LNCAP (cell line): ENCODE measurements around the gene LRRC25.

Experiments
- TF ChIP-seq, protein P1 (sequence below): fragments of 450-650 bp; IDR thresholded peaks from 2 replicates; pipeline ENCODE4 v1.5.1; 2017; ENCODE audit warnings: mild to moderate bottlenecking

Gene LRRC25

DNA sequence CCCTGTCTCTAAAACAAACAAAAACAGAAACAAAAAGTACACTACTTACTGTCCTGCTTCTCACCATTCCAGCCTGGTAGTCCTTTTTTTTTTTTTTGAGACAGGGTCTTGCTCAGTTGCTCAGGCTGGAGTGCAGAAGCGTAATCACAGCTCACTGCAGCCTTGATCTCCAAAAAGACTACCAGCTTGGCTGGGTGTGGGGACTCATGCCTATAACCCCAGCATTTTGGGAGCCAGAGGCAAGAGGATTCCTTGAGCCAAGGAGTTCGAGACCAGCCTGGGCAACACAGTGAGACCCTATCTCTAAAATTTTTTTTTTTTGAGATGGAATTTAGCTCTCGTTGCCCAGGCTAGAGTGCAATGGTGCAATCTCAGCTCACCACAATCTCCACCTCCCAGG is 16.6 kb downstream of the LRRC25 start:
- TF ChIP-seq, protein P1, sequence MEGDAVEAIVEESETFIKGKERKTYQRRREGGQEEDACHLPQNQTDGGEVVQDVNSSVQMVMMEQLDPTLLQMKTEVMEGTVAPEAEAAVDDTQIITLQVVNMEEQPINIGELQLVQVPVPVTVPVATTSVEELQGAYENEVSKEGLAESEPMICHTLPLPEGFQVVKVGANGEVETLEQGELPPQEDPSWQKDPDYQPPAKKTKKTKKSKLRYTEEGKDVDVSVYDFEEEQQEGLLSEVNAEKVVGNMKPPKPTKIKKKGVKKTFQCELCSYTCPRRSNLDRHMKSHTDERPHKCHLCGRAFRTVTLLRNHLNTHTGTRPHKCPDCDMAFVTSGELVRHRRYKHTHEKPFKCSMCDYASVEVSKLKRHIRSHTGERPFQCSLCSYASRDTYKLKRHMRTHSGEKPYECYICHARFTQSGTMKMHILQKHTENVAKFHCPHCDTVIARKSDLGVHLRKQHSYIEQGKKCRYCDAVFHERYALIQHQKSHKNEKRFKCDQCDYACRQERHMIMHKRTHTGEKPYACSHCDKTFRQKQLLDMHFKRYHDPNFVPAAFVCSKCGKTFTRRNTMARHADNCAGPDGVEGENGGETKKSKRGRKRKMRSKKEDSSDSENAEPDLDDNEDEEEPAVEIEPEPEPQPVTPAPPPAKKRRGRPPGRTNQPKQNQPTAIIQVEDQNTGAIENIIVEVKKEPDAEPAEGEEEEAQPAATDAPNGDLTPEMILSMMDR = no peak

DNA sequence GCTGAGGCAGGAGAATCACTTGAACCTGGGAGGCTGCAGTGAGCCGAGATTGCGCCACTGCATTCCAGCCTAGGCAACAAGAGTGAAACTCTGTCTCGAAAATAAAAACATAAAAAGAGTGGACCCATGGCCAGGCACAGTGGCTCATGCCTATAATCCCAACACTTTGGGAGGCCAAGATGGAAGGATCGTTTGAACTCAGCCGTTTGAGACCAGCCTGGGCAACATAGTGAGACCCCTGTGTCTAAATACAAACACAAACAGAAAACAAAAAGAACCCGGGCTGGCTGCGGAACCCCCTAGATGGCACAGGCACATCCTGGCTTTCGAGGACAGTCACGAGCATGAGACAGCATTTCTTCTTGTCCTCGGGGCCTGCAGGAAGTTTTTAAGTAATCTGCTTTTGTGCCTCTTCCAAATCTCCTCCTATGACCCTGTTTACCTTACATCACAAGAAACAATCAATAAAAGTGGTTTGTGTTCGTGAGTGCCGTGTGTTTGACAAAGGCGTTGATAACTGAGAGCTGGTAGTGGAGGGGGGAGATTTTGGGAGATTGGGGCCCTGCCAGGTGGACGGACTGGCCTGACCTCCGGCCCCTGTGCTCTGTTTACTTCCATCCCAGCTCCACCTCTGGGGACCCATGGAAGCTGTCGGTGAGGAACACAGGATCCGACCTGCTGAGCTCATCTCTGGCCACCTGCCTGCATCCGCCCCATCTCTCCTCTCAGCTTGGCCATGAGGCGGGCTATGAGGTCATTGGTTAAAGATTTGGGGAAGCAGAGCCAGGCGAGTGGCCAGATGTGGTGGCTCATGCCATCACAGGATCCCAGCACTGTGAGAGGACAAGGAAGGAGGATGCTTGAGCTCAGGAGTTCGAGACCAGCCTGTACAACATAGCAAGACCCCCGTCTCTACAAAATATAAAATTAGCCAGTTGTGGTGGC is 17.3 kb downstream of the LRRC25 start:
- TF ChIP-seq, protein P1 = no peak

DNA sequence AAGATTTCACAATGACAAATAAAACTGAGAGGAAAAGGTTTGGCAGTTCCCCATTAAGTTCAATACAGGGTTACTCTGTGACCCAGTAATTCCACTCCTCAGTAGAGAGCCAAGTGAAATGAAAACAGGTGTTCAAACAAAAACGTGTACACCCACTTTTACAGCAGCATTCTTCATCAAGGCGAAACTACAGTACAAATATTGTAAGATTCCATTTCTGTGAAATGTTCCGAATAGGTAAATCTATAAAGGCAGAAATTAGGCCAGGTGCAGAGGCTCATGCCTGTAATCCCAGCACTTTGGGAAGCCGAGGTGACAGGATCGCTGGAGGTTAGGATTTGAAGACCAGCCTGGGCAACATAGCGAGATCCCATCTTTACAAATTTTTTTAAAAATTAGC is 20.4 kb downstream of the LRRC25 start:
- TF ChIP-seq, protein P1 = no peak

DNA sequence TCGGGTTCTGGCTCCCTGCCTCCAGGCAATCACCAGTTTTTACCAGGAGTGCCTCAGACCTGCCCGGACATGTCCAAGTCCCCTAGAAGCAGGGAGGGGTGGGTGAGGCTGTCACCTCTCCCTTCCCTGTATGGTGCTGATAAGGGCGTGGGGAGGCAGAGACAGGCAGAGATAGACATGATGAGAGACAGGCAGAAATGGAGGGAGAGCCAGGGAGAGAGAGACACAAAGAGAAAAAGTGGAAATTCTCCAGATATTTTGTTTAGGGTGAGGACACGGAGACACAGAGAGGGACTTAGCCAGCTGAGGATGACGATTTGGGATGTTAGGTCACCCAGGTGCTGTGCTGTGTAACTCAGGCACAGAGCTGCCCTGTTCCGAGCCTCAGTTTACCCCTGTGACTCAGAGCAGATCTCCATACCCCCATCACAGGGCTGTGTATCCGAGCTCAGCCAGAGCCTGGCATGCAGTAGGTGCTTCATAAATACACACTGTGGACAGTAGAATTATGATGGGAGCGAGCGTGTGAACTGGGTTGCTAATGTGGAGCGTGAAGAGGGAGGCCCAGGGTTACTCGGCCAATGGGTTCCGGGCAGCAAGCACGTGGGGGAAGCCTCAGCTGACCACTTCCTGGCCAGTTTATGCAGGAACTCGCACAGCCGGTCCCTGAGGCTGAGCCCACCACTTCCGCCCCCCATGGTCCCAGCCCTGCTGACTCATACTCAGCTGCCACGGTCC is 23.4 kb downstream of the LRRC25 start:
- TF ChIP-seq, protein P1 = no peak

DNA sequence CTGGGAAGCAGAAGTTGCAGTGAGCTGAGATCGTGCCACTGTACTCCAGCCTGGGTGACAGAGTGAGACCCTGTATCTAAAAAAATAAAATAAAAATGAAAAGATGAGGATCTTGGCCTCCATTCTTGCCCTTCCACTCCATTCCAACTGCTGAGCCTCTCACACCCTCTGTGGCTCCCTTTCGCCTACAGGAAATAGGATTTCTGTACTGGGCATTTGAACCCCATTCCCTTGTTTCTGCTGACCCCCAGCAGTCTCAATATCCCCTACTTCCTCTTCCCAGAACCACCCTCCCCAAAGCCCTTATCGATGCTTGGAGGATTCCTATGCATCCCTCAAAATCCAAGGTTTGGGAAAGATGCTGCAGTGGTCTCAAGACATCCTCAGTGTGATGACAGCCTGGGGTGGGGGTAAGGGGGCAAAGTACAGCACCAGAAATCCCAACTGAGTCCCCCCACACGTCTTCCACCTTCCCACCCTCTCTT is 24.0 kb downstream of the LRRC25 start:
- TF ChIP-seq, protein P1 = no peak

DNA sequence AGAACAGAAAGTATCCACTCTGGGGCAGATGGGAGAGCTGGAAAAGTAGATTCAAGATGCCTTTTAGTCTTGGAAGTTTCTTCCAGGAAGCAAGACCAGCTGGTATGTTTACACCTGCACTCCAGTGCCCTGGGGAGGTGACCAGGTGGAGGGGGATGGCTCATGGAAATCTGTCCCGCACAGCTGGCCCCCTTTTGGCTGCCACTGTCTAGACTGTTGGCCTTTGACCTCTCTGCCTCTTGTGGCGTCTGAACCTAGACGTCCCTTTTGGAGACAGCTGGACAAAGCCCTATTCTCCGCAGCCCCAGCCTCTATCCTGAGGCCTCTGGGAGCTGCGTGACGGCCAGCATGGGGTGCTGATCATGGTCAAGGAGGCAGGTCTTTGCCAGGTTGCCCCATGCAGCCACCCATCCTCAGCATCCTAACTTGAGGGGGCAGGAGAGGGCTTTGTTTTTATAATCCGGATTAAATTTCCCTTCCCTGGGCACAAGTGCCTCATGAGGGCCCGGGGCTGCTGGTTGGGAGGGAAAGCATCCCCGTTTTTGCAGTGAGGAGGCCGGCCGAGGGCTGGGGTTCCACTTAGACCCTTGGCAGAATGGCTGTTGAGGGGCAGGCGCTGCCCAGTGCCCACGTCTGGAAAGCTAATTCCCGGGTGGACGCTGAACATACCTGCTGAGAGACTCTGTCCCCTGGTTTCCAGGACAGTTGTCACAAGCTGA is 28.8 kb downstream of the LRRC25 start:
- TF ChIP-seq, protein P1 = no peak

DNA sequence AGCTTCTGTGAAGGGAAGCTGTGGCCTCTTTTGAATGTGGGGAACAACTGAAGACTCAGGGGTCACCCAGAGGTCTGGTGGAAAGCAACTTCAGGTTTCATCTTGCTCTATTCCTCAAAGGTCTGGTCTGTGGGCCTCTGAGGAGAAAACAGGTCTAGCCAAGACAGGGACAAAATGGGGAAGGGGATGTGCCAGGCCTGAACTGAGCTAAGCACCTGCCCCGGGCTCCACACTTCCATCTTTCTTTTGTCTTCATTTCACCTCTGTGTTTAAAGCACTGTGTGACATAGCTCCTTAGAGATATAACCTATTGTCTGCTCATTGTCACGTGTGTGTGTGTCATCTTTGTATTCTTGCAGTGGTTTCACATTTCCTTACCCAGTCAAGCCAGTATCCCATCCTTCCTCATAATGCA is 31.4 kb downstream of the LRRC25 start:
- TF ChIP-seq, protein P1 = no peak
